T-helper 2 cell treated with Interferon-gamma antibody and Interleukin-4, amounts not matched to agents 5 μg/mL and 100 μg/mL, for 36 hours (primary cell): ENCODE results near the gene OR2B6.

Experiments
- DNase-seq: peaks from one replicate; pipeline ENCODE4 v3.0.0; 2021; ENCODE audit warnings: low spot score
- H3K27ac Mint-ChIP-seq: one replicate; pipeline ENCODE4 v1.8.0; 2021; ENCODE audit warnings: mild to moderate bottlenecking, mixed read lengths
- H3K27me3 Mint-ChIP-seq: one replicate; pipeline ENCODE4 v1.8.0; 2021; ENCODE audit warnings: low read depth, mixed read lengths
- H3K36me3 Mint-ChIP-seq: one replicate; pipeline ENCODE4 v1.8.0; 2021; ENCODE audit warnings: low read depth, mixed read lengths
- H3K4me1 Mint-ChIP-seq: one replicate; pipeline ENCODE4 v1.8.0; 2021; ENCODE audit warnings: low read depth, mixed read lengths
- H3K4me3 Mint-ChIP-seq: one replicate; pipeline ENCODE4 v1.8.0; 2022; ENCODE audit warnings: mild to moderate bottlenecking, moderate library complexity, mixed read lengths
- H3K9me3 Mint-ChIP-seq: one replicate; pipeline ENCODE4 v1.8.0; 2021; ENCODE audit warnings: mixed read lengths

The OR2B6 gene

GRCh38 chr6:28004350-28005151 lies 47.5 kb downstream of the OR2B6 start:
- Mint-ChIP-seq H3K27ac (no peak overlapping the region), H3K4me3 (no peak overlapping the region), H3K27me3 (peaks cover 7% of the 10 kb centered on the region), H3K36me3 (no peaks in the 10 kb centered on the region), H3K9me3 (no peaks in the 10 kb centered on the region), H3K4me1 (no peaks in the 10 kb centered on the region)
- DNase-seq: no peak

GRCh38 chr6:28005152-28005890 lies 48.3 kb downstream of the OR2B6 start:
- Mint-ChIP-seq H3K27ac (no peak overlapping the region), H3K9me3 (no peaks in the 10 kb centered on the region), H3K4me1 (no peaks in the 10 kb centered on the region)

DNA sequence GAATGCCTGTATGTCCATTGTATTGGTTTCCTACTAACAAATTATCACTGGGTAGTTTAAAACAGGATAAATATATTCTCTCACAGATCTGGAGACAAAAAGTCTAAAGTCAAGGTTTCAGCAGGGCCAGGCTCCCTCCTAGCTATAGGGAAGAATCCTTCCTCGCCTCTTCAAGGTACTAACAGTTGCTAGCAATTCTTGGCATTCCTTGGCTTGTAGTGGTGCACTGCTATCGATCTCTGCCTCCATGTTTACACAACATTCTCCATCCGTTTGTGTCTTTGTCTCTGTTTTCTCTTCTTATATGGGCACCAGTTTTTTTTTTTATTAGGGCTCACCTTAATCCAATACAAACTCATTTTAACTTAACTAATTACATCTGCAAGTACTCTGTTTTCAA lies 48.9 kb downstream of the OR2B6 start:
- no peaks in the 10 kb centered on the region for H3K36me3 Mint-ChIP-seq
- DNase-seq: no peak
- no peak overlapping the region for H3K27ac Mint-ChIP-seq
- H3K9me3 Mint-ChIP-seq: no peaks in the 10 kb centered on the region
- no peaks in the 10 kb centered on the region for H3K4me1 Mint-ChIP-seq
- H3K4me3 Mint-ChIP-seq: no peak overlapping the region
- H3K27me3 Mint-ChIP-seq: peaks cover 7% of the 10 kb centered on the region

More at GRCh38 chr6:28005152-28005890, 48.3 kb downstream of the OR2B6 start:
- Mint-ChIP-seq H3K36me3 (no peaks in the 10 kb centered on the region), H3K4me3 (no peak overlapping the region), H3K27me3 (peaks cover 7% of the 10 kb centered on the region)
- DNase-seq: no peak
